ENCODE measurements around the gene PTP4A1. TPM values are rescaled to one million over a fixed set of nuclear protein-coding genes. Genes with fewer than 3 reads are reported as not detected.

PTP4A1 gene
- total RNA-seq, 4 donors from 2014 or later = 12.8 to 58.1 (median 26.5) TPM

DNA sequence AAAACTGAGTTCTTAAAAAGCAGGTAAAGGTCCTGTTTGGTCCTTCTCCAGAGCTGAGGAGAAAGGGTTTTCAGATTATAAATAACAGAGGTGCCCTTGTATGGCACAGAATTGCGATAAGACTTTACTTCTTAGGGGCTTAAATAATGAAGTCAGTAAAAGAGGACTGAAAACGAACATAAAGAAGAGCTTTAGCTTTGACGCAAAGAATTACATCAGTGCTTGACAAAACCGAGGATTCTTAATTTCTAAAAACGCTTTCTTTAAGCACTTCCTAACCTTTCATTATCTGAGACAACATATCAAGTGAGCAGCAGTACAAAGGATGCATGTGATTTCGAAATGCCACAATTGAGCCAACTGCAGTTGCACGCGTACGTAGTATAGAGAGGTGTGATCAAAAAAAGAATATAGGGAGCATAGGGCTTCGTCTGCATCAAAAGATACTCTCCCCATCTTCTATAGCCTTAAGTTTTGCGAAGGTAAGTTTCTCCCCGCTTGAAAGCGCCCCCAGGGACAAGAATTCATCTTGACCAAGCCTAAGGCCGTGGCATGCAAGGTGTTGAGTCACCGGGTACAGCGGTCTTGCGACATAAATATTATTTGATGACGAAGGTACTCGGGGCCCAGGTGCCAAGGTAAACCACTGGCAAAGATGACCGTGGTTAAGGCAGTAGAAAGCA is 778 bp upstream of the PTP4A1 start:
- peak overlapping the region; percentile 20 for H3K4me3 ChIP-seq (ENCODE audit: low read depth, poor library complexity, severe bottlenecking)
- intact Hi-C loops (cut with DNase I; ENCODE audit: low total_unique reads) = no loop called here
- WGBS, 2 donors = 21 to 22% methylated on average over 20 of the region's 20 CpGs
- TF ChIP-seq, protein P1, sequence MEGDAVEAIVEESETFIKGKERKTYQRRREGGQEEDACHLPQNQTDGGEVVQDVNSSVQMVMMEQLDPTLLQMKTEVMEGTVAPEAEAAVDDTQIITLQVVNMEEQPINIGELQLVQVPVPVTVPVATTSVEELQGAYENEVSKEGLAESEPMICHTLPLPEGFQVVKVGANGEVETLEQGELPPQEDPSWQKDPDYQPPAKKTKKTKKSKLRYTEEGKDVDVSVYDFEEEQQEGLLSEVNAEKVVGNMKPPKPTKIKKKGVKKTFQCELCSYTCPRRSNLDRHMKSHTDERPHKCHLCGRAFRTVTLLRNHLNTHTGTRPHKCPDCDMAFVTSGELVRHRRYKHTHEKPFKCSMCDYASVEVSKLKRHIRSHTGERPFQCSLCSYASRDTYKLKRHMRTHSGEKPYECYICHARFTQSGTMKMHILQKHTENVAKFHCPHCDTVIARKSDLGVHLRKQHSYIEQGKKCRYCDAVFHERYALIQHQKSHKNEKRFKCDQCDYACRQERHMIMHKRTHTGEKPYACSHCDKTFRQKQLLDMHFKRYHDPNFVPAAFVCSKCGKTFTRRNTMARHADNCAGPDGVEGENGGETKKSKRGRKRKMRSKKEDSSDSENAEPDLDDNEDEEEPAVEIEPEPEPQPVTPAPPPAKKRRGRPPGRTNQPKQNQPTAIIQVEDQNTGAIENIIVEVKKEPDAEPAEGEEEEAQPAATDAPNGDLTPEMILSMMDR (IDR thresholded peaks at IDR 0.05) = no peak
- no peak for TF ChIP-seq POLR2A (IDR thresholded peaks at IDR 0.05)
- DNase-seq (ENCODE audit: low spot score in 2 of 2) = peak; percentile 75 to 92

DNA sequence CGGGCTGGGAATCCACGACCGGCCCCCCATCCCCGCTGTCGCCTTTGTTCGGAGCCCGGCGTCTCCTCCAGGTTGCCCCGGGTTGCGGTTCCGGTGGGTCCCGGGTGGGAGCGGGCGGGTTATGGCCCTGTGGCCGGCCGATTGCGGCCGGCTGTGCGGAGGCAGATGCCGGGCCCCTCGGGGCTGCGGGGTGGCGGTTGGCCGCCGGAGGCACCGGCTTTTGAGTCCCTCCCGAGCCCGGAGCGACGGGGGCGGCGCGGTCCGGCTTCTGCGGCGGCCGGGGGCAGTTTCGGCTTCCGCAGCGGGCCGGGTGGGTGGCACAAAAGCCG is 431 bp downstream of the PTP4A1 start:
- no peak for DNase-seq (ENCODE audit: low spot score in 2 of 2)
- intact Hi-C loops (cut with DNase I; ENCODE audit: low total_unique reads) = no loop called here
- H3K4me3 ChIP-seq (ENCODE audit: low read depth, poor library complexity, severe bottlenecking) = peak overlapping the region; percentile 99
- 0% methylated on average over 3 to 11 of the region's 42 CpGs for WGBS, 2 donors
- no peak for TF ChIP-seq POLR2A (IDR thresholded peaks at IDR 0.05)
- TF ChIP-seq, protein P1 (IDR thresholded peaks at IDR 0.05) = no peak

DNA sequence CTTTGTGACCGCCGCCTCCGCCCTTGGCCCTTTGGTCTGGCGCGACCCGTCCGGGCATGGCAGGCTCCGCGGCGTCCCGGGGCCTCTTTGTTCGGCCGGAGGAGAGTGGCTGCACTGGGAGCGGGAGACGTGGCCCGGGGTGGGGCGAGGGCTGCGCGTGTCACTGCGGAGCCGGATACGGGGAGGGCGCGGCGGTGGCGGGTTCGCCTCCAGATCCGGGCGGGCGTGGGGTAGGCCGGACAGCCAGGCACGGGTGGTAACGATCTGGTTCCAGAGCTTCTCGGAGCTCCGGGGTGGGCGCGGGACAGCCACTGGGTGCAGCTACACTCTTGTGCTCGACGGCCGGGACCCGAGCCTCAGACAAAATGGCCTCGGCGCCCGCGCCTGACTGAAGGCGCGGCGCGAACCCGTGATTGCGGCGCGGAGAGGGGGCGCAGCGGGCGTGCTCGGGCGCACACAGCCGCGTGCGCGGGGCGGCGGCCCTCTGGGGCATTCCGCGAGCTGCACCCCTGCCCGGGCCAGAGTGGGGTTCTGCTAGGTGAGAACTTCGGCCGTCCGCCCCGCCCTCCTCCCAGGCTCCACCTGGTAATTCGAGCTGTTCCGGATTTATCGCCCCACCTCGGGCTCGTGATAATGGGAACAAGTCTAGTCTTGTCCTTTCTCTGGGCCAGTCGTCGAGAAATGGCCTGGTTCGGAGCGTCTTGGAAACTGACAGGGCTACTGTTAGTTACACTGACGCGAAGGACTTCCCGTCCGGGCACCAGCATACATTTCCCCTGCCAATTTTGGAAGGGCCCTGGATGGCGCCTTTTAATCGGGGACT is 1.0 kb downstream of the PTP4A1 start:
- H3K4me3 ChIP-seq (ENCODE audit: low read depth, poor library complexity, severe bottlenecking) = peak overlapping the region; percentile 99
- DNase-seq (ENCODE audit: low spot score in 2 of 2) = peak; percentile 91 to 97
- TF ChIP-seq, protein P1 (IDR thresholded peaks at IDR 0.05) = no peak
- TF ChIP-seq POLR2A (IDR thresholded peaks at IDR 0.05) = peak in 1 of 2 donors; percentile 3
- WGBS, 2 donors = 0% methylated on average over 23 to 28 of the region's 86 CpGs
- intact Hi-C loops (cut with DNase I; ENCODE audit: low total_unique reads) = no loop called here

DNA sequence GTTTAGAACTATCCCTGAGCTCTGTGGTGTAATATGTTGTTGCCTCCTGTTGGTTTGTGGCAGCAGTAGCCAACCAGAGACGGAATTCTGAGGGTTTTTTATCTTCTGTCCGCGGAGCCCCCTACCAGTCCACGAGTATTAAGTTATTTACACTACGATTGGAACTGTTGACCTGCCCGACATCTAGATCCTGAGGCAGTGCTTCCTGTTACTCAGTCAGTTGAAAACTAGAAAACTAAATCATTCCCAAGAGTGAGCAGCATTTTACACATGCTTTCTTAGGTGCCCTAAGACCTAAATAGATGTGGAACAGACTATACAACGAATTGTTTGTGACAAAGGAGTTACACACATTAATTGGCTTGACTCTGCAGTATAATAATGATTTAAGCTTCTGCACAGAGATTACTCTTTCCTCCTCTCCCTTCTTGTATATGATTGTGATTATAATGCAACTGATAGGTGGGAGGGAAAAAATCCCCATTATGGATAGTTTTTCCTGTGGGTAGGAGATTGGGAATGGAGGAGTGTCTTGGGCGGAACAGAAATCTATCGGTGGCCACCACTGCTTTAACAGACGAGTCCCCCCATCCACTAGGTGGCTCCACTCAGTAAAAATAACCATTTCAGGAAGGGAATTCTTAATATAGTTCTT is 1.7 kb downstream of the PTP4A1 start:
- intact Hi-C loops (cut with DNase I; ENCODE audit: low total_unique reads) = no loop called here
- 7 to 8% methylated on average over 10 of the region's 10 CpGs for WGBS, 2 donors
- peak in 1 of 2 donors; percentile 41 for DNase-seq (ENCODE audit: low spot score in 2 of 2)
- TF ChIP-seq POLR2A (IDR thresholded peaks at IDR 0.05) = no peak
- TF ChIP-seq, protein P1 (IDR thresholded peaks at IDR 0.05) = no peak
- peak overlapping the region; percentile 99 for H3K4me3 ChIP-seq (ENCODE audit: low read depth, poor library complexity, severe bottlenecking)

DNA sequence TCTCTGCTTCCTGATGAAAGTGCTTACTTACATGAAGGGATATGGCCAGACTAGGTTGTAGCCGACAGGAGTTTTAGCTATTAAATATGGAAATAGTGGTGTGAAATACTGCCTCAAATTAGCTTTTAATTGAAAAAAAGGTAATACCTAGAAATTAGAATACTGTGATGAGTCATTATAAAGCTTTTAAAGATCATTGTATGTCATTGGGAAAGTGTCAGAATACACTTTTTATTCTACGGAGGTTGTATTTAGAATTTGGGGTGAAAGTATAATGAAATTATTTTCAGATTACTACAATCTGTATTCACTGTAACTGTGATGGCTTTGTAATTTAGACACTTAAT is 2.2 kb downstream of the PTP4A1 start:
- no peak overlapping the region for H3K4me3 ChIP-seq (ENCODE audit: low read depth, poor library complexity, severe bottlenecking)
- TF ChIP-seq POLR2A (IDR thresholded peaks at IDR 0.05) = no peak
- TF ChIP-seq, protein P1 (IDR thresholded peaks at IDR 0.05) = no peak
- no peak for DNase-seq (ENCODE audit: low spot score in 2 of 2)
- 55 to 73% methylated on average over 2 of the region's 2 CpGs for WGBS, 2 donors
- intact Hi-C loops (cut with DNase I; ENCODE audit: low total_unique reads) = no loop called here
